ENCODE measurements around the gene BMERB1. TPM values are rescaled to one million over a fixed set of nuclear protein-coding genes. Genes with fewer than 3 reads are reported as not detected.
"Not testable (repeated sequence)": the region's sequence is repeated elsewhere in the genome, so short reads cannot be mapped to it uniquely, and the experiment has no call there.

BMERB1 gene
- total RNA-seq: 27.5 TPM
- polyA plus RNA-seq (ENCODE audit: insufficient read depth in 1 of 8, insufficient read length in 8 of 8, low replicate concordance in 1 of 8): 10 to 100 TPM; 17.8 to 29.2 (median 26.5) TPM
- long read RNA-seq, donor 1, transcript C16orf45-201 (6 exons, 2,404 nt): major isoform, 7 of 7 reads
- long read RNA-seq, donor 1, partial matches to known transcripts: 0 of 7 reads
- long read RNA-seq, donor 1, other reads (novel, unspliced or antisense): 0 of 7 reads
- long read RNA-seq, donor 2, partial matches to known transcripts: 0 of 3 reads
- long read RNA-seq, donor 2, other reads (novel, unspliced or antisense): 0 of 3 reads
- long read RNA-seq, donor 3, transcript C16orf45-201 (6 exons, 2,404 nt): major isoform, 7 of 8 reads
- long read RNA-seq, donor 3, partial matches to known transcripts: 0 of 8 reads
- long read RNA-seq, donor 3, other reads (novel, unspliced or antisense): 0 of 8 reads
- long read RNA-seq, donor 4, partial matches to known transcripts: 0 of 3 reads
- long read RNA-seq, donor 4, other reads (novel, unspliced or antisense): 0 of 3 reads
- long read RNA-seq, donor 5, transcript C16orf45-201 (6 exons, 2,404 nt): major isoform, 13 of 18 reads
- long read RNA-seq, donor 5, partial matches to known transcripts: 5 of 18 reads
- long read RNA-seq, donor 5, other reads (novel, unspliced or antisense): 0 of 18 reads
- long read RNA-seq, donor 6, transcript C16orf45-201 (6 exons, 2,404 nt): major isoform, 6 of 6 reads
- long read RNA-seq, donor 6, partial matches to known transcripts: 0 of 6 reads
- long read RNA-seq, donor 6, other reads (novel, unspliced or antisense): 0 of 6 reads
- long read RNA-seq, donor 7, transcript C16orf45-201 (6 exons, 2,404 nt): major isoform, 10 of 20 reads
- long read RNA-seq, donor 7, partial matches to known transcripts: 10 of 20 reads
- long read RNA-seq, donor 7, other reads (novel, unspliced or antisense): 0 of 20 reads
- long read RNA-seq, donor 8, partial matches to known transcripts: 0 of 2 reads
- long read RNA-seq, donor 8, other reads (novel, unspliced or antisense): 0 of 2 reads
- long read RNA-seq, donor 9, partial matches to known transcripts: 9 of 14 reads
- long read RNA-seq, donor 9, other reads (novel, unspliced or antisense): 0 of 14 reads
- long read RNA-seq, donor 10, partial matches to known transcripts: 18 of 22 reads
- long read RNA-seq, donor 10, other reads (novel, unspliced or antisense): 0 of 22 reads
- long read RNA-seq, donor 11, transcript C16orf45-201 (6 exons, 2,404 nt): major isoform, 5 of 6 reads
- long read RNA-seq, donor 11, partial matches to known transcripts: 0 of 6 reads
- long read RNA-seq, donor 11, other reads (novel, unspliced or antisense): 0 of 6 reads

GRCh38 chr16:15434425-15435215 lies at the start of gene BMERB1:
TSS of gene BMERB1 (plus strand) at chr16:15434588. CDS start at chr16:15434654, 66 bp downstream.
- H3K4me1 ChIP-seq (ENCODE audit: control insufficient read depth, insufficient read depth, low read length): peaks cover 5% of the 10 kb centered on the region
- under 1% methylated on average over 39 of the region's 63 CpGs for WGBS (ENCODE audit: insufficient coverage)
- peak within 1 kb of the TSS; percentile 31 for H3K27ac ChIP-seq (ENCODE audit: low read length)
- no peaks in the 10 kb centered on the region for H3K9me3 ChIP-seq (replicated peaks; ENCODE audit: control insufficient read depth, low read depth, low read length)
- peak; percentile 79 for DNase-seq
- peak within 1 kb of the TSS; percentile 66 for H3K4me3 ChIP-seq (ENCODE audit: low read length)
- H3K27me3 ChIP-seq (ENCODE audit: control insufficient read depth, insufficient read depth, low read length): peaks cover 4% of the 10 kb centered on the region
- H3K36me3 ChIP-seq (ENCODE audit: control insufficient read depth, insufficient read depth, low read length): no peaks in the 10 kb centered on the region

GRCh38 chr16:15388060-15388459 lies 46.3 kb upstream of the BMERB1 start:
- H3K27me3 ChIP-seq (ENCODE audit: control insufficient read depth, insufficient read depth, low read length); H3K4me3 ChIP-seq (ENCODE audit: low read length); H3K9me3 ChIP-seq (replicated peaks; ENCODE audit: control insufficient read depth, low read depth, low read length); H3K4me1 ChIP-seq (ENCODE audit: control insufficient read depth, insufficient read depth, low read length); H3K36me3 ChIP-seq (ENCODE audit: control insufficient read depth, insufficient read depth, low read length); H3K27ac ChIP-seq (ENCODE audit: low read length); DNase-seq: not testable (repeated sequence)
- no CpG with 5 or more reads among the region's 6 CpGs for WGBS (ENCODE audit: insufficient coverage)

- H3K4me1 ChIP-seq (ENCODE audit: control insufficient read depth, insufficient read depth, low read length); H3K36me3 ChIP-seq (ENCODE audit: control insufficient read depth, insufficient read depth, low read length); H3K4me3 ChIP-seq (ENCODE audit: low read length); H3K27ac ChIP-seq (ENCODE audit: low read length); DNase-seq; H3K9me3 ChIP-seq (replicated peaks; ENCODE audit: control insufficient read depth, low read depth, low read length); H3K27me3 ChIP-seq (ENCODE audit: control insufficient read depth, insufficient read depth, low read length): not testable (repeated sequence)
- WGBS (ENCODE audit: insufficient coverage): no CpG with 5 or more reads among the region's 5 CpGs
Measured at GRCh38 chr16:15389916-15390315, 44.5 kb upstream of the BMERB1 start.

- not testable (repeated sequence) for H3K36me3 ChIP-seq (ENCODE audit: control insufficient read depth, insufficient read depth, low read length); H3K27ac ChIP-seq (ENCODE audit: low read length); H3K9me3 ChIP-seq (replicated peaks; ENCODE audit: control insufficient read depth, low read depth, low read length); H3K4me1 ChIP-seq (ENCODE audit: control insufficient read depth, insufficient read depth, low read length); DNase-seq; H3K4me3 ChIP-seq (ENCODE audit: low read length); H3K27me3 ChIP-seq (ENCODE audit: control insufficient read depth, insufficient read depth, low read length)
- WGBS (ENCODE audit: insufficient coverage): no CpG with 5 or more reads among the region's 8 CpGs
Measured at GRCh38 chr16:15393025-15393424, 41.4 kb upstream of the BMERB1 start.

GRCh38 chr16:15395631-15396508 lies 38.5 kb upstream of the BMERB1 start, which contains the start of gene MPV17L:
TSS of gene MPV17L (plus strand) at chr16:15395754. CDS start at chr16:15395898, 144 bp downstream.
- DNase-seq: peak; percentile 51
- not testable (repeated sequence) for H3K36me3 ChIP-seq (ENCODE audit: control insufficient read depth, insufficient read depth, low read length)
- 2% methylated on average over 72 of the region's 79 CpGs for WGBS (ENCODE audit: insufficient coverage)

GRCh38 chr16:15396509-15396829 lies 37.9 kb upstream of the BMERB1 start:
- DNase-seq; H3K4me3 ChIP-seq (ENCODE audit: low read length); H3K36me3 ChIP-seq (ENCODE audit: control insufficient read depth, insufficient read depth, low read length); H3K27ac ChIP-seq (ENCODE audit: low read length); H3K27me3 ChIP-seq (ENCODE audit: control insufficient read depth, insufficient read depth, low read length); H3K4me1 ChIP-seq (ENCODE audit: control insufficient read depth, insufficient read depth, low read length); H3K9me3 ChIP-seq (replicated peaks; ENCODE audit: control insufficient read depth, low read depth, low read length): not testable (repeated sequence)
- 65% methylated on average over 8 of the region's 8 CpGs for WGBS (ENCODE audit: insufficient coverage)

More at GRCh38 chr16:15395631-15396508, 38.5 kb upstream of the BMERB1 start, which contains the start of gene MPV17L:
- H3K4me1 ChIP-seq (ENCODE audit: control insufficient read depth, insufficient read depth, low read length); H3K27me3 ChIP-seq (ENCODE audit: control insufficient read depth, insufficient read depth, low read length); H3K27ac ChIP-seq (ENCODE audit: low read length); H3K9me3 ChIP-seq (replicated peaks; ENCODE audit: control insufficient read depth, low read depth, low read length): not testable (repeated sequence)
- peak within 1 kb of the TSS; percentile 41 for H3K4me3 ChIP-seq (ENCODE audit: low read length)

- Histone ChIP-seq H3K4me1 (ENCODE audit: control insufficient read depth, insufficient read depth, low read length) (no peaks in the 10 kb centered on the region), H3K27me3 (ENCODE audit: control insufficient read depth, insufficient read depth, low read length) (no peaks in the 10 kb centered on the region)
Measured at GRCh38 chr16:15396948-15397594, 37.3 kb upstream of the BMERB1 start.

GRCh38 chr16:15398618-15399316 lies 35.6 kb upstream of the BMERB1 start:
- 77% methylated on average over 4 of the region's 14 CpGs for WGBS (ENCODE audit: insufficient coverage)
- H3K27ac ChIP-seq (ENCODE audit: low read length): no peak overlapping the region
- H3K27me3 ChIP-seq (ENCODE audit: control insufficient read depth, insufficient read depth, low read length): no peaks in the 10 kb centered on the region
- DNase-seq: no peak
- H3K4me1 ChIP-seq (ENCODE audit: control insufficient read depth, insufficient read depth, low read length): no peaks in the 10 kb centered on the region
- peaks cover 3% of the 10 kb centered on the region for H3K36me3 ChIP-seq (ENCODE audit: control insufficient read depth, insufficient read depth, low read length)
- H3K4me3 ChIP-seq (ENCODE audit: low read length): no peak overlapping the region
- no peaks in the 10 kb centered on the region for H3K9me3 ChIP-seq (replicated peaks; ENCODE audit: control insufficient read depth, low read depth, low read length)

More at GRCh38 chr16:15396948-15397594, 37.3 kb upstream of the BMERB1 start:
- H3K27ac ChIP-seq (ENCODE audit: low read length): no peak overlapping the region
- no peak for DNase-seq
- no peaks in the 10 kb centered on the region for H3K9me3 ChIP-seq (replicated peaks; ENCODE audit: control insufficient read depth, low read depth, low read length)
- H3K36me3 ChIP-seq (ENCODE audit: control insufficient read depth, insufficient read depth, low read length): peaks cover under 1% of the 10 kb centered on the region
- 87% methylated on average over 4 of the region's 11 CpGs for WGBS (ENCODE audit: insufficient coverage)
- no peak overlapping the region for H3K4me3 ChIP-seq (ENCODE audit: low read length)

Measured in muscle of leg (tissue), 16 donors.